Endothelial cell of umbilical vein (primary cell): ENCODE measurements around the gene TBC1D23. TPM values are rescaled to one million over a fixed set of nuclear protein-coding genes. Genes with fewer than 3 reads are reported as not detected.

Experiments
- BruUV-seq: library from RNA; stranded (reverse); fragments of 400-500 nt; replicated peaks from 2 replicates; lab custom pipeline; 2021; lab: Mats Ljungman, UMichigan
- CTCF ChIA-PET: fragments of 300-600, 350-600 bp; sonication (Branson Sonifier 250); formaldehyde crosslinking; loops from one replicate; lab custom pipeline; 2021; ENCODE audit warnings: antibody characterized with exemption, inconsistent platforms; lab: Charles Lee
- POLR2A ChIA-PET: fragments of 300-600, 350-600 bp; sonication (Branson Sonifier 250); formaldehyde crosslinking; loops from one replicate; lab custom pipeline; 2021; ENCODE audit warnings: antibody characterized with exemption, inconsistent platforms; lab: Charles Lee
- DNase-seq: peaks from one replicate; pipeline ENCODE4 v3.0.0-alpha.2; 2011; ENCODE audit warnings: low read depth, low spot score
- FAIRE-seq: peaks from 2 replicates; lab custom pipeline; 2011; peaks lifted over from hg19 to GRCh38; lab: Jason Lieb, UNC
- H2AFZ ChIP-seq: 2 replicates; pipeline ENCODE4 v1.6.0; 2012; ENCODE audit warnings: low read depth, low read length, control low read depth, inconsistent platforms
- H3K27ac ChIP-seq: 2 replicates; pipeline ENCODE4 v1.5.1; 2011; ENCODE audit warnings: low read depth, mild to moderate bottlenecking, control low read depth, low read length, moderate library complexity; ENCODE audit not compliant: insufficient read depth
- H3K27me3 ChIP-seq, 2 experiments: 2 replicates each; pipeline versions ENCODE4 v1.6.0 to v1.6.1; 2011; ENCODE audit warnings: low read length in 2 of 2, mixed read lengths in 1 of 2; ENCODE audit not compliant: control insufficient read depth in 2 of 2, insufficient read depth in 2 of 2
- H3K36me3 ChIP-seq, 2 experiments: 2 replicates in 1 of 2; 3 replicates in 1 of 2; pipeline ENCODE4 v1.5.1; 2011; ENCODE audit warnings: low read length in 2 of 2, mild to moderate bottlenecking in 1 of 2, moderate library complexity in 1 of 2; ENCODE audit not compliant: control insufficient read depth in 2 of 2, insufficient read depth in 2 of 2; ENCODE audit errors: extremely low read depth in 1 of 2
- H3K4me1 ChIP-seq: 3 replicates; pipeline ENCODE4 v1.5.1; 2011; ENCODE audit warnings: mild to moderate bottlenecking, low read length; ENCODE audit not compliant: control insufficient read depth, insufficient read depth; ENCODE audit errors: extremely low read depth
- H3K4me2 ChIP-seq: 2 replicates; pipeline ENCODE4 v1.6.1; 2011; ENCODE audit warnings: low read length, control low read depth, mixed read lengths; ENCODE audit not compliant: insufficient read depth
- H3K4me3 ChIP-seq, 3 experiments: fragments of 200-600 bp in 1 of 3; sonication (generic), shearing (Covaris generic) in 1 of 3; replicated peaks in 1 of 3; 2 replicates each; pipeline ENCODE4 v1.5.1; 2011 to 2016; ENCODE audit warnings: control low read depth in 3 of 3, low read length in 3 of 3, mild to moderate bottlenecking in 2 of 3, inconsistent platforms in 1 of 3, low read depth in 1 of 3, moderate library complexity in 1 of 3; ENCODE audit not compliant: insufficient read depth in 1 of 3
- H3K79me2 ChIP-seq: 2 replicates; pipeline ENCODE4 v1.6.0; 2012; ENCODE audit warnings: low read length, inconsistent platforms; ENCODE audit not compliant: control insufficient read depth, insufficient read depth
- H3K9ac ChIP-seq: replicated peaks from 2 replicates; pipeline ENCODE3; 2011; ENCODE audit warnings: low read length, control low read depth; ENCODE audit not compliant: insufficient read depth; ENCODE audit errors: extremely low read depth
- H3K9me1 ChIP-seq: replicated peaks from 3 replicates; pipeline ENCODE4 v1.6.0; 2011; ENCODE audit warnings: mild to moderate bottlenecking, low read length; ENCODE audit not compliant: control insufficient read depth, insufficient read depth; ENCODE audit errors: extremely low read depth
- H3K9me3 ChIP-seq: replicated peaks from 2 replicates; pipeline ENCODE4 v1.5.1; 2012; ENCODE audit warnings: low read length, inconsistent platforms; ENCODE audit not compliant: control insufficient read depth, insufficient read depth
- H4K20me1 ChIP-seq: replicated peaks from 2 replicates; pipeline ENCODE3; 2011; ENCODE audit warnings: mild to moderate bottlenecking, low read length; ENCODE audit not compliant: control insufficient read depth, insufficient read depth; ENCODE audit errors: extremely low read depth
- CTCF ChIP-seq, 2 donors: IDR thresholded peaks; 1 replicate in 1 of 2; 2 replicates in 1 of 2; pipeline ENCODE4 v1.5.1; 2011; ENCODE audit warnings: low read length in 2 of 2, mild to moderate bottlenecking in 2 of 2, moderate library complexity in 2 of 2, control low read depth in 1 of 2, inconsistent platforms in 1 of 2, low read depth in 1 of 2; ENCODE audit not compliant: insufficient read depth in 1 of 2; ENCODE audit errors: extremely low read depth in 1 of 2
- EZH2 ChIP-seq: IDR thresholded peaks from 2 replicates; pipeline ENCODE4 v1.6.1; 2012; ENCODE audit warnings: borderline replicate concordance, low read depth, mild to moderate bottlenecking, moderate library complexity, low read length, inconsistent platforms; ENCODE audit not compliant: severe bottlenecking
- FOS ChIP-seq: IDR thresholded peaks from 2 replicates; pipeline ENCODE4 v1.6.1; 2011; ENCODE audit warnings: mild to moderate bottlenecking, low read length, moderate library complexity, borderline replicate concordance; ENCODE audit not compliant: insufficient read depth
- GATA2 ChIP-seq: IDR thresholded peaks from 2 replicates; pipeline ENCODE4 v1.7.0; 2011; ENCODE audit warnings: low read depth, mild to moderate bottlenecking, moderate library complexity, mixed read lengths, low read length; ENCODE audit not compliant: insufficient read length, insufficient read depth
- JUN ChIP-seq: IDR thresholded peaks from 2 replicates; pipeline ENCODE4 v1.6.1; 2011; ENCODE audit warnings: borderline replicate concordance, low read depth; ENCODE audit not compliant: insufficient read length, insufficient read depth
- MAX ChIP-seq: IDR thresholded peaks from 2 replicates; pipeline ENCODE4 v1.6.1; 2011; ENCODE audit not compliant: insufficient read depth, insufficient read length
- MYC ChIP-seq: IDR thresholded peaks from one replicate; pipeline ENCODE4 v1.6.1; 2011; ENCODE audit warnings: mild to moderate bottlenecking, low read depth, low read length
- POLR2A ChIP-seq: IDR thresholded peaks from 2 replicates; pipeline ENCODE4 v1.6.1; 2012; ENCODE audit warnings: low read depth, mild to moderate bottlenecking, control low read depth, low read length
- POLR2AphosphoS5 ChIP-seq: IDR thresholded peaks from 2 replicates; pipeline ENCODE4 v1.6.1; 2012; ENCODE audit warnings: low read depth, mild to moderate bottlenecking, control low read depth, low read length, moderate library complexity; ENCODE audit not compliant: insufficient read depth
- dilution Hi-C: fragments of 300-500 bp; cut with MboI; formaldehyde crosslinking; loops from one replicate; pipeline ENCODE4 v1.15.0; 2019; ENCODE audit warnings: low sequenced_read_pairs; ENCODE audit not compliant: extremely low pct_ligation_motif_present
- intact Hi-C: fragments of 100-400 bp; cut with micrococcal nuclease; formaldehyde crosslinking; loops from one replicate; pipeline ENCODE4 v1.10.0; 2022
- polyA plus RNA-seq, 4 experiments: library from polyadenylated mRNA; depleted of rRNA in 3 of 4; stranded (reverse) in 3 of 4; unstranded in 1 of 4; fragments of >200 nt; gene quantifications; 2 replicates each; pipeline versions ENCODE4 v1.2.1 to v1.2.3, GENCODE V29; 2011 to 2012; ENCODE audit warnings: missing spikeins in 1 of 4
- total RNA-seq: library from RNA; stranded (reverse); gene quantifications from 2 replicates; pipeline ENCODE4 v1.2.3, GENCODE V29; 2021

The TBC1D23 gene
- total and polyA plus RNA-seq, 2 donors (not counting 3 experiments of a cell fraction or from before 2014, with no cell fraction given), result 10.3 to 34.8 TPM

- ChIA-PET CTCF (interaction anchor here (1.1 kb wide), 1 partner anchor 9 kb away, joined by 5 read pairs; no protein-coding TSS in a partner anchor), POLR2A (no interaction called here)
- TF ChIP-seq POLR2A (no peak), POLR2AphosphoS5 (no peak), GATA2 (no peak), MAX (no peak), JUN (no peak), CTCF (IDR thresholded peaks at IDR 0.05; ENCODE audit: extremely low read depth in 1 of 2, insufficient read depth in 1 of 2, low read depth in 1 of 2, low read length in 2 of 2) (no peak), FOS (no peak), MYC (no peak), EZH2 (no peak)
- DNase-seq (no peak), FAIRE-seq (no peak)
- H3K9me3 ChIP-seq, result no peaks in the 10 kb centered on the region
- H3K4me1 ChIP-seq, result no peaks in the 10 kb centered on the region
- dilution Hi-C loops (no loop called here), intact Hi-C loops (no loop called here)
- H3K9ac ChIP-seq, result no peak overlapping the region
- H3K4me2 ChIP-seq, result no peak overlapping the region
- no peaks in the 10 kb centered on the region for H3K9me1 ChIP-seq
- no peaks in the 10 kb centered on the region for H3K27me3 ChIP-seq
- no peak overlapping the region for H3K4me3 ChIP-seq
- H3K79me2 ChIP-seq, result no peaks in the 10 kb centered on the region
- H3K27ac ChIP-seq, result no peak overlapping the region
- peaks cover 0 to 2% of the 10 kb centered on the region in 2 experiments for H3K36me3 ChIP-seq
- H2AFZ ChIP-seq, result no peak overlapping the region
- BruUV-seq, result no TSS peak
- H4K20me1 ChIP-seq, result no peaks in the 10 kb centered on the region
These were observed 98.2 kb downstream of the TBC1D23 start for GRCh38 chr3:100359035-100359434.
